Gastrocnemius medialis (tissue), 4 donors: ENCODE results near the gene CD248.

ENCODE experiments used
- POLR2A ChIP-seq, 2 donors: fragments of 450-650 bp; IDR thresholded peaks; one replicate each; pipeline ENCODE4 v1.6.1; 2017; ENCODE audit warnings: antibody characterized with exemption in 2 of 2, mild to moderate bottlenecking in 2 of 2, moderate library complexity in 2 of 2
- TF ChIP-seq, protein P1 (sequence below), 5 experiments: fragments of 450-650 bp in 3 of 5; fragments of 200-600 bp in 2 of 5; sonication (generic) in 2 of 5; IDR thresholded peaks in 4 of 5; conservative IDR thresholded peaks in 1 of 5; 1 replicate in 4 of 5; 2 replicates in 1 of 5; pipeline ENCODE4 v1.5.1; 2016 to 2019; ENCODE audit warnings: antibody characterized with exemption in 5 of 5, mild to moderate bottlenecking in 3 of 5, moderate library complexity in 3 of 5

DNA sequence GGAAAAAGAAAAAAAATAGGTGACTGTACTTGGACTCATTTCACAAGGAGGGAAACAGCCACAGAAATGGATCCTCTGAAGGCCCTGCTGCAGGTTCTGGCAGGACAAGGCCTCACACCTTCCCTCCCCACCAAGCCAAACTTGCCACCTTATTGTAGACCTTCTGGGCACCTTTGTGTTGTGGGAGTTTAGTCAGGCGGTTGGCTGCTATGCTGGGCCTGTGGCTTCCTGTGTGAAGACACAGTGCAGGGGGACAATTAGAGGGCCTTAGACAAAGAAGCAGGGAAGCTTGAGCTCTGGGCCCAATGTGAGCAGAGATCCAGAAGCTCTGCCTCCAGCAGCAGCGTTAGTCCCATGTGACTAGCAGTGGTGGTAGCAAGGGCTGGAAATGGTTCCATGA is 44.2 kb downstream of the CD248 start:
- no peak for TF ChIP-seq POLR2A (IDR thresholded peaks at IDR 0.05)
- TF ChIP-seq, protein P1, sequence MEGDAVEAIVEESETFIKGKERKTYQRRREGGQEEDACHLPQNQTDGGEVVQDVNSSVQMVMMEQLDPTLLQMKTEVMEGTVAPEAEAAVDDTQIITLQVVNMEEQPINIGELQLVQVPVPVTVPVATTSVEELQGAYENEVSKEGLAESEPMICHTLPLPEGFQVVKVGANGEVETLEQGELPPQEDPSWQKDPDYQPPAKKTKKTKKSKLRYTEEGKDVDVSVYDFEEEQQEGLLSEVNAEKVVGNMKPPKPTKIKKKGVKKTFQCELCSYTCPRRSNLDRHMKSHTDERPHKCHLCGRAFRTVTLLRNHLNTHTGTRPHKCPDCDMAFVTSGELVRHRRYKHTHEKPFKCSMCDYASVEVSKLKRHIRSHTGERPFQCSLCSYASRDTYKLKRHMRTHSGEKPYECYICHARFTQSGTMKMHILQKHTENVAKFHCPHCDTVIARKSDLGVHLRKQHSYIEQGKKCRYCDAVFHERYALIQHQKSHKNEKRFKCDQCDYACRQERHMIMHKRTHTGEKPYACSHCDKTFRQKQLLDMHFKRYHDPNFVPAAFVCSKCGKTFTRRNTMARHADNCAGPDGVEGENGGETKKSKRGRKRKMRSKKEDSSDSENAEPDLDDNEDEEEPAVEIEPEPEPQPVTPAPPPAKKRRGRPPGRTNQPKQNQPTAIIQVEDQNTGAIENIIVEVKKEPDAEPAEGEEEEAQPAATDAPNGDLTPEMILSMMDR (IDR thresholded peaks at IDR 0.05 in 4 of 5, conservative IDR thresholded peaks at IDR 0.05 in 1 of 5): no peak
